ENCODE measurements around the gene USP10.
A peak's percentile ranks its signal among the peaks of the same experiment; 100 is the strongest.
"Not testable (repeated sequence)": the region's sequence is repeated elsewhere in the genome, so short reads cannot be mapped to it uniquely, and the experiment has no call there.

Gene USP10

GRCh38 chr16:84686707-84687298 is 13.0 kb upstream of the USP10 start:
- WGBS = 90% methylated on average over 6 of the region's 6 CpGs
- Histone ChIP-seq H3K27ac (ENCODE audit: low read depth, low read length) (no peak overlapping the region), H3K4me3 (ENCODE audit: low read length) (no peak overlapping the region), H3K27me3 (ENCODE audit: insufficient read depth, low read length) (no peaks in the 10 kb centered on the region), H3K9me3 (ENCODE audit: insufficient read depth, low read depth, low read length) (no peaks in the 10 kb centered on the region), H3K9ac (ENCODE audit: low read depth, low read length) (no peak overlapping the region), H3K36me3 (ENCODE audit: insufficient read depth, low read length) (no peaks in the 10 kb centered on the region), H3K4me1 (ENCODE audit: insufficient read depth, low read length) (peaks cover 14% of the 10 kb centered on the region)

GRCh38 chr16:84687715-84688114 is 12.1 kb upstream of the USP10 start:
- Histone ChIP-seq H3K9me3 (ENCODE audit: insufficient read depth, low read depth, low read length) (no peaks in the 10 kb centered on the region), H3K4me3 (ENCODE audit: low read length) (no peak overlapping the region), H3K36me3 (ENCODE audit: insufficient read depth, low read length) (no peaks in the 10 kb centered on the region), H3K9ac (ENCODE audit: low read depth, low read length) (no peak overlapping the region), H3K27me3 (ENCODE audit: insufficient read depth, low read length) (no peaks in the 10 kb centered on the region), H3K27ac (ENCODE audit: low read depth, low read length) (no peak overlapping the region), H3K4me1 (ENCODE audit: insufficient read depth, low read length) (peaks cover 14% of the 10 kb centered on the region)
- WGBS = 94% methylated on average over 6 of the region's 6 CpGs

GRCh38 chr16:84688163-84688562 is 11.6 kb upstream of the USP10 start:
- H3K4me3 ChIP-seq (ENCODE audit: low read length); H3K36me3 ChIP-seq (ENCODE audit: insufficient read depth, low read length); H3K9me3 ChIP-seq (ENCODE audit: insufficient read depth, low read depth, low read length); H3K27me3 ChIP-seq (ENCODE audit: insufficient read depth, low read length); H3K9ac ChIP-seq (ENCODE audit: low read depth, low read length); H3K27ac ChIP-seq (ENCODE audit: low read depth, low read length): not testable (repeated sequence)
- 98% methylated on average over 4 of the region's 4 CpGs for WGBS
- peaks cover 12% of the 10 kb centered on the region for H3K4me1 ChIP-seq (ENCODE audit: insufficient read depth, low read length)

GRCh38 chr16:84689111-84689510 is 10.7 kb upstream of the USP10 start:
- H3K27ac ChIP-seq (ENCODE audit: low read depth, low read length) = no peak overlapping the region
- WGBS = 93% methylated on average over 7 of the region's 8 CpGs
- no peaks in the 10 kb centered on the region for H3K27me3 ChIP-seq (ENCODE audit: insufficient read depth, low read length)
- no peak overlapping the region for H3K9ac ChIP-seq (ENCODE audit: low read depth, low read length)
- no peaks in the 10 kb centered on the region for H3K36me3 ChIP-seq (ENCODE audit: insufficient read depth, low read length)
- 0 out of 2 replicates have a peak, but pooled peaks cover 7% of the 10 kb centered on the region for H3K4me1 ChIP-seq (ENCODE audit: insufficient read depth, low read length)
- no peak overlapping the region for H3K4me3 ChIP-seq (ENCODE audit: low read length)
- H3K9me3 ChIP-seq (ENCODE audit: insufficient read depth, low read depth, low read length) = no peaks in the 10 kb centered on the region

- 0 out of 2 replicates have a peak, but pooled peaks cover 1% of the 10 kb centered on the region for H3K4me1 ChIP-seq (ENCODE audit: insufficient read depth, low read length)
- H3K4me3 ChIP-seq (ENCODE audit: low read length) = no peak overlapping the region
- H3K36me3 ChIP-seq (ENCODE audit: insufficient read depth, low read length) = no peaks in the 10 kb centered on the region
- 97% methylated on average over 6 of the region's 6 CpGs for WGBS
- no peaks in the 10 kb centered on the region for H3K27me3 ChIP-seq (ENCODE audit: insufficient read depth, low read length)
- H3K27ac ChIP-seq (ENCODE audit: low read depth, low read length) = no peak overlapping the region
- H3K9ac ChIP-seq (ENCODE audit: low read depth, low read length) = no peak overlapping the region
- no peaks in the 10 kb centered on the region for H3K9me3 ChIP-seq (ENCODE audit: insufficient read depth, low read depth, low read length)
Observed at GRCh38 chr16:84690088-84690819, 9.5 kb upstream of the USP10 start.

- 92% methylated on average over 6 of the region's 6 CpGs for WGBS
- Histone ChIP-seq H3K27me3 (ENCODE audit: insufficient read depth, low read length) (no peaks in the 10 kb centered on the region), H3K36me3 (ENCODE audit: insufficient read depth, low read length) (no peaks in the 10 kb centered on the region), H3K4me1 (ENCODE audit: insufficient read depth, low read length) (no peaks in the 10 kb centered on the region), H3K27ac (ENCODE audit: low read depth, low read length) (no peak overlapping the region), H3K4me3 (ENCODE audit: low read length) (no peak overlapping the region), H3K9me3 (ENCODE audit: insufficient read depth, low read depth, low read length) (no peaks in the 10 kb centered on the region), H3K9ac (ENCODE audit: low read depth, low read length) (no peak overlapping the region)
Observed at GRCh38 chr16:84692451-84693214, 7.2 kb upstream of the USP10 start.

GRCh38 chr16:84693869-84694268 is 5.9 kb upstream of the USP10 start:
- WGBS = 97% methylated on average over 8 of the region's 10 CpGs
- H3K4me3 ChIP-seq (ENCODE audit: low read length); H3K4me1 ChIP-seq (ENCODE audit: insufficient read depth, low read length); H3K27ac ChIP-seq (ENCODE audit: low read depth, low read length); H3K27me3 ChIP-seq (ENCODE audit: insufficient read depth, low read length); H3K9me3 ChIP-seq (ENCODE audit: insufficient read depth, low read depth, low read length); H3K9ac ChIP-seq (ENCODE audit: low read depth, low read length); H3K36me3 ChIP-seq (ENCODE audit: insufficient read depth, low read length): not testable (repeated sequence)

GRCh38 chr16:84694980-84695379 is 4.8 kb upstream of the USP10 start:
- WGBS = 100% methylated on average over 2 of the region's 2 CpGs
- Histone ChIP-seq H3K4me3 (ENCODE audit: low read length) (no peak overlapping the region), H3K27ac (ENCODE audit: low read depth, low read length) (no peak overlapping the region), H3K9me3 (ENCODE audit: insufficient read depth, low read depth, low read length) (no peaks in the 10 kb centered on the region), H3K9ac (ENCODE audit: low read depth, low read length) (no peak overlapping the region), H3K27me3 (ENCODE audit: insufficient read depth, low read length) (no peaks in the 10 kb centered on the region), H3K4me1 (ENCODE audit: insufficient read depth, low read length) (0 out of 2 replicates have a peak, but pooled peaks cover 5% of the 10 kb centered on the region), H3K36me3 (ENCODE audit: insufficient read depth, low read length) (no peaks in the 10 kb centered on the region)

GRCh38 chr16:84699147-84699711 is 571 bp upstream of the USP10 start:
- H3K9me3 ChIP-seq (ENCODE audit: insufficient read depth, low read depth, low read length) = no peaks in the 10 kb centered on the region
- no peaks in the 10 kb centered on the region for H3K27me3 ChIP-seq (ENCODE audit: insufficient read depth, low read length)
- H3K27ac ChIP-seq (ENCODE audit: low read depth, low read length) = peak overlapping the region; percentile 72
- H3K9ac ChIP-seq (ENCODE audit: low read depth, low read length) = peak overlapping the region; percentile 75
- peak overlapping the region; percentile 89 for H3K4me3 ChIP-seq (ENCODE audit: low read length)
- WGBS = 24% methylated on average over 29 of the region's 29 CpGs
- no peaks in the 10 kb centered on the region for H3K36me3 ChIP-seq (ENCODE audit: insufficient read depth, low read length)
- H3K4me1 ChIP-seq (ENCODE audit: insufficient read depth, low read length) = peaks cover 22% of the 10 kb centered on the region

GRCh38 chr16:84700446-84701300 is 873 bp downstream of the USP10 start:
- H3K4me1 ChIP-seq (ENCODE audit: insufficient read depth, low read length) = peaks cover 22% of the 10 kb centered on the region
- no peaks in the 10 kb centered on the region for H3K9me3 ChIP-seq (ENCODE audit: insufficient read depth, low read depth, low read length)
- H3K4me3 ChIP-seq (ENCODE audit: low read length) = peak overlapping the region; percentile 89
- H3K27me3 ChIP-seq (ENCODE audit: insufficient read depth, low read length) = no peaks in the 10 kb centered on the region
- H3K27ac ChIP-seq (ENCODE audit: low read depth, low read length) = peak overlapping the region; percentile 71
- no peaks in the 10 kb centered on the region for H3K36me3 ChIP-seq (ENCODE audit: insufficient read depth, low read length)
- peak overlapping the region; percentile 91 for H3K9ac ChIP-seq (ENCODE audit: low read depth, low read length)
- WGBS = 2% methylated on average over 24 of the region's 28 CpGs
